Measurements from ENCODE around the gene JAKMIP3. TPM values are rescaled to one million over a fixed set of nuclear protein-coding genes. Genes with fewer than 3 reads are reported as not detected.

Gene JAKMIP3
- total RNA-seq, 4 donors from 2014 or later = 0.04 to 0.19 (median 0.13) TPM; not detected in 1

DNA sequence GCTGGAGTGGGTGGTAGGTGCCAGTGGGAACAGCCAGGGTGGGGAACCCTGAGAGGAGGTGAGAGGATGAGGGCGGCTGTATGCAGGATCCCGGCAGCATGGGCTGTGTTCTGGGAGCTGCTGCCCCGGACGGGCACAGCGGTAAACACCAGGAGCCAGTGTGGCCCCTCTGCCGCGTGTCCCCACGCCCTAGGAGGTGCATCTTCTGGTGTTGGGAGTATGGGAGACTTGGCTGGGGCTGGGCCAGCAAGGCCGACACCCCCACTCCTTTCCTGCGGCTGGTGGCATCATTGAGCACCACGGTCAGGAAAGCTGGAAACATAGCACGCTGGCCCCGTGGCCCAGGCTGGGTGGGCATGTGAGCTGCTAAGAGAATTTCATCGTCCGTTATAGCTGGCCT is 24.4 kb upstream of the JAKMIP3 start:
- intact Hi-C loops (cut with DNase I) = no loop called here
- Histone ChIP-seq H3K27me3 (peaks cover 0 to 94% (median 1%) of the 10 kb centered on the region in 4 donors), H3K9me3 (no peaks in the 10 kb centered on the region), H3K4me1 (peaks cover 3 to 11% (median 7%) of the 10 kb centered on the region in 3 donors), H3K4me3 (no peak overlapping the region), H3K27ac (no peak overlapping the region), H3K36me3 (no peaks in the 10 kb centered on the region)
- TF ChIP-seq, protein P1, sequence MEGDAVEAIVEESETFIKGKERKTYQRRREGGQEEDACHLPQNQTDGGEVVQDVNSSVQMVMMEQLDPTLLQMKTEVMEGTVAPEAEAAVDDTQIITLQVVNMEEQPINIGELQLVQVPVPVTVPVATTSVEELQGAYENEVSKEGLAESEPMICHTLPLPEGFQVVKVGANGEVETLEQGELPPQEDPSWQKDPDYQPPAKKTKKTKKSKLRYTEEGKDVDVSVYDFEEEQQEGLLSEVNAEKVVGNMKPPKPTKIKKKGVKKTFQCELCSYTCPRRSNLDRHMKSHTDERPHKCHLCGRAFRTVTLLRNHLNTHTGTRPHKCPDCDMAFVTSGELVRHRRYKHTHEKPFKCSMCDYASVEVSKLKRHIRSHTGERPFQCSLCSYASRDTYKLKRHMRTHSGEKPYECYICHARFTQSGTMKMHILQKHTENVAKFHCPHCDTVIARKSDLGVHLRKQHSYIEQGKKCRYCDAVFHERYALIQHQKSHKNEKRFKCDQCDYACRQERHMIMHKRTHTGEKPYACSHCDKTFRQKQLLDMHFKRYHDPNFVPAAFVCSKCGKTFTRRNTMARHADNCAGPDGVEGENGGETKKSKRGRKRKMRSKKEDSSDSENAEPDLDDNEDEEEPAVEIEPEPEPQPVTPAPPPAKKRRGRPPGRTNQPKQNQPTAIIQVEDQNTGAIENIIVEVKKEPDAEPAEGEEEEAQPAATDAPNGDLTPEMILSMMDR (IDR thresholded peaks at IDR 0.05) = no peak
- TF ChIP-seq POLR2A (IDR thresholded peaks at IDR 0.05) = no peak
- 84 to 89% methylated on average over 11 to 14 of the region's 15 CpGs for WGBS, 2 donors
- DNase-seq = no peak

DNA sequence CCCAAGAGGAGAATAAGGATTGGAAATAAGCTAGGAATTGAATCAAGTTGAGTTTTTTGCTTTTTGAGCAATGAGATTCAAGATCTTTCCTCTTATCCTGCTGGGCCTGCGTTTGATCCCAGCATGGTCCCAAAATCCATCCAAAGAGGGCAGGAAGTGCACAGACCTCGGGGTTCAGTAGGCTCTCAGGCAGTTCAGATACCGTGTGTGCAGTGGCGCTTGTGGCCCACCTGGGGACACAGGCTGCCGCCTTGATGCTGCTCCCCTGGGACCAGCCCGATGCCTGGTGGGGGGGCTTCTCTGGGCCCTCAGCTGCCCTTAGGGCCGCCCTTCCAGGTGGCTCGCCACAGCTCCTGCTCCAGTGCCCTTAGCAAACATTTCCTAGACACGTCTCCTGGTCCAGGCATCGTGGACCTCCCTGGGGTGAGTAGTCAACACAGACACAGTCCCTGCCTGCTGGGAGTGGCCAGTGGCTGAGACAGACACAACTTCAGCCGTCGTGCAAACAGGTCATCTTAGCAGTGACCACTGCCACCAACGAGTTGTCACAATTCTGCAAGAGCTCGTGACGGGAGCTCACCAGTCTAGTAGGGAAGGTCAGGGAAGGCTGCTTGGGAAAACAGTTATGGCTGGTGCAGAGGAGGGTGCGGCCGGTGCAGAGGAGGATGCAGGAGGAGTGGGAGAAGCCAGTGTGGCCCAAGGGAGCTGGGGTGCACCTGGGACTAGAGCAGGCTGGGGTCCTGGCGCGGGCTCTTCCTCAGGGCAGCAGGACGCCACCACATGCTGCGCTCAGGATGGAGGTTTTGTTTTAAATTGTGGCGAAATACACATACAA is 21.7 kb upstream of the JAKMIP3 start:
- Histone ChIP-seq H3K4me3 (no peak overlapping the region), H3K27ac (no peak overlapping the region), H3K36me3 (no peaks in the 10 kb centered on the region), H3K27me3 (peaks cover 0 to 74% (median 1%) of the 10 kb centered on the region in 4 donors), H3K9me3 (no peaks in the 10 kb centered on the region), H3K4me1 (no peaks in the 10 kb centered on the region)
- no peak for TF ChIP-seq POLR2A (IDR thresholded peaks at IDR 0.05)
- TF ChIP-seq, protein P1 (IDR thresholded peaks at IDR 0.05) = no peak
- DNase-seq = no peak
- 51 to 63% methylated on average over 14 to 15 of the region's 22 CpGs for WGBS, 2 donors
- intact Hi-C loops (cut with DNase I) = no loop called here

DNA sequence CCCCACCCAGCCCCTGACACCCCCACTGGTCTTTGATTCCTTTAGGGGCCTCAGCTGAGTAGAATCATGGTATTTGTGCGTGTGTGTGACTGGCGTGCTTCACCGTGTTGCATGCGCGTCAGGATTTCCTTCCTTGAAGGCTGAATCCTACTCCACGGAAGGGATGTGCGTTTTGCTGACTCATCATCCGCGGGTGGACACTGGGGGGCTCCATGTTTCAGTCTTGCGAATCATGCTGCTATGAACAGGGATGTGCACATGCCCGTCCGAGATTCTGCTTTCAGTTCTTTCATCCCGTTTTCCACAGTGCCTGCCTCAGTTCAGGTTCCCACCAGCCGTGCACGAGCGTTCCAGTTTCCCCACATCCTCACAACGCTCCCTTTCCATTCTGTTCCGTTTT is 20.9 kb upstream of the JAKMIP3 start:
- Histone ChIP-seq H3K9me3 (no peaks in the 10 kb centered on the region), H3K27ac (no peak overlapping the region), H3K36me3 (no peaks in the 10 kb centered on the region), H3K4me1 (no peaks in the 10 kb centered on the region), H3K27me3 (peaks cover 0 to 67% (median 1%) of the 10 kb centered on the region in 4 donors), H3K4me3 (no peak overlapping the region)
- no peak for TF ChIP-seq POLR2A (IDR thresholded peaks at IDR 0.05)
- TF ChIP-seq, protein P1 (IDR thresholded peaks at IDR 0.05) = no peak
- intact Hi-C loops (cut with DNase I) = no loop called here
- DNase-seq = no peak
- 71 to 75% methylated on average over 15 to 16 of the region's 18 CpGs for WGBS, 2 donors

DNA sequence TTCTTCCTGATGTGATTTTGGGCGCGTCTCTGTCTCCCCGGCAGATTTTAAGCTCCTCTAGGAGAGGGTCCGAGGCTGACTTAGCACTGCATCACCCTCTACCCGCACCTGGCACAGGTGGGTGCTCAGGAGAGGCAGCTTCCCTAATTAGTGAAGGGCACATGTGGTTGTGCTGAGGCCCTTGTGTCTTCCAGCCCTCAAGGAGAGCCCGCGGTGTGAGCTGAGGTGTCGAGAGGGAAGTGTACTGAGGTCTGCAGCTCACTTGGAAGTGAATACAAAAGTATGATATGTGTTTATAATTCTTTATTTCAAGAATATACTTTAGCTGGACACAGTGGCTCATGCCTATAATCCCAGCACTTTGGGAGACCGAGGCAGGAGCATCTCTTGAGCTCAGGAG is 20.4 kb upstream of the JAKMIP3 start:
- Histone ChIP-seq H3K4me1 (no peaks in the 10 kb centered on the region), H3K27me3 (peaks cover 0 to 66% (median 1%) of the 10 kb centered on the region in 4 donors), H3K27ac (no peak overlapping the region), H3K4me3 (no peak overlapping the region), H3K9me3 (peaks cover 0 to 2% (median 0%) of the 10 kb centered on the region in 3 donors), H3K36me3 (no peaks in the 10 kb centered on the region)
- no peak for DNase-seq
- WGBS, 2 donors = 88 to 96% methylated on average over 4 to 9 of the region's 9 CpGs
- intact Hi-C loops (cut with DNase I) = no loop called here
- TF ChIP-seq, protein P1 (IDR thresholded peaks at IDR 0.05) = no peak
- no peak for TF ChIP-seq POLR2A (IDR thresholded peaks at IDR 0.05)

DNA sequence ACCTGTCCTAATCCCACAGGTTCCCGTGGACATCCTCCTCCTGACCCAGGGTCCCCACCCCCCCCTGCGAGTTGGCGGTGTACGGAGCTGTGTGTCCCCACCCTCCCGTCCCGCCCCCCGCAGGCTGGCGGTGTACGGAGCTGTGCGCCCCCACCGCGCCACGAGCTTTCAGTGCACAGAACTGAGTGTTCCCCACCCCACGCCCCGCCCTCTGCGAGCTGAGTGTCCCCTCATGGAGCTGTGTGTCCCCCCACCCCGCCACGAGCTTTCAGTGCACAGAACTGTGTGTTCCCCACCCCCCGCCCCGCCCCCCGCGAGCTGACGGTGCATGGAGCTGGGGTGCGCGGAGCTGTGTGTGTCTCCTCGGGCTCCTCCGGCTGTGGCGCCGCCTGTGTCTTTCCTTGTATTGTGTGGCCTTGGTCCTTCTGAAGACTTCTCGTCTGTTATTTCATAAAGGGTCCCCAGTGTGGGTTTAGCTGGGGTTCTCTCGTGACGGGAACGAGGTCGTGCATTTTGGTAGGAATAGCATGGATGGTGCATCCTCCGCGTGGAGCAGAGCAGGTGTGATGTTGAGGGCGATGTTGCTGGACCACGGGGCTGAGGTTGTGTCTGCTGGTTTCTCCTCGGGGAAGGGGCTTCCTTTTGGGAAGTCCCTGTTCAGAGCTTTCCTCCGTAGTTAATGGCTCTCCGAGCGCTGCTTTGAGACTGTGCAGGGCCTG is 18.0 kb upstream of the JAKMIP3 start:
- Histone ChIP-seq H3K36me3 (no peaks in the 10 kb centered on the region), H3K27me3 (peaks cover 0 to 52% (median 1%) of the 10 kb centered on the region in 4 donors), H3K4me3 (no peak overlapping the region), H3K27ac (no peak overlapping the region), H3K9me3 (peaks cover 0 to 26% (median 17%) of the 10 kb centered on the region in 3 donors), H3K4me1 (no peaks in the 10 kb centered on the region)
- 69 to 79% methylated on average over 2 to 9 of the region's 42 CpGs for WGBS, 2 donors
- no peak for DNase-seq
- TF ChIP-seq, protein P1 (IDR thresholded peaks at IDR 0.05) = no peak
- TF ChIP-seq POLR2A (IDR thresholded peaks at IDR 0.05) = no peak
- intact Hi-C loops (cut with DNase I) = no loop called here

Data from esophagus squamous epithelium (tissue), 5 donors.